NCI-H1694 treated with DMSO at 0.1 percent for 48 hours (cell line): ENCODE measurements around the gene GALNTL6.

Experiments
- DNase-seq: peaks from one replicate; lab custom pipeline; 2025; lab: John Stamatoyannopoulos, UW

GALNTL6 gene

GRCh38 chr4:172813359-172813923, 1000.2 kb downstream of the GALNTL6 start:
- DNase-seq = no peak

- DNase-seq = no peak
These were observed 1002.4 kb downstream of the GALNTL6 start for GRCh38 chr4:172815499-172816164.

DNA sequence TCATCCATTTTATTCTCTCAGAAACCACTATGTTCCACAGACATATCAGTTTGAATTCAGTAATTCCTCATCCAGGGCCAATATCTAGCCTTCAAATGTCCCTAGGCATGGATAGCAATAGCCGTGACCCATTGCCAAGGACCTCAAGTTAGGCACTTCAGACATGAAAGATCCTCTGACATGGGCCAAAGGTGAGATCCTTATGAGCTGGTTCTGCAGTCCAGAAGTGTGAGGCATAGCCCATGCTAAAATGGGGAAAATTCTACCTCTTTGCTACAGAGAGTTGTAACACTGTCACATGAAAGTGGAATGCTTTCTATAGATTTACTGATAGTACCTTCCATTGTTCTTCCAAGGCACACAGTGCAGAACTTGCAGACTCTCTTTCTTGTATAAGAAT, 1005.7 kb downstream of the GALNTL6 start:
- no peak for DNase-seq

- no peak for DNase-seq
These were observed 1006.1 kb downstream of the GALNTL6 start for GRCh38 chr4:172819353-172819752.

DNA sequence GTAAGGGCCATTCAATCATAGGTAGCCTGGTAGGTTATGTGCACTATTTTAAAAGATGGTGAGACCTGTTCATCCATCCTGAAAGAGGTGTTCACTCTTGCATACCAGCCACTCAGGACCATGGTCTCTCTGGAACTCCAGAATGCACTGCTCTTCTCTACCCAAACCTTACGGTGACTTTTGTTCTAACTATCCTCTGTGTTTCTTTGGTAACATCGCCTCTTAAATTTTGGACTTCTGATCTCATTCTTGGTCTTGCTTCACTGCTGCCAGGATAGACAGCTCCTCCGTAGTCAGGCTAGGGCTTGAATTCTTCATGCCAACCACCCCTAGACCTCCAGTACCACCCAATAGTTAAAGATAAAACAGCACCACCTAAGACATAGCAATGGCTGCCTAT, 1009.1 kb downstream of the GALNTL6 start:
- DNase-seq = no peak

GRCh38 chr4:172826346-172826745, 1013.1 kb downstream of the GALNTL6 start:
- no peak for DNase-seq

GRCh38 chr4:172826861-172827260, 1013.7 kb downstream of the GALNTL6 start:
- DNase-seq = no peak

DNA sequence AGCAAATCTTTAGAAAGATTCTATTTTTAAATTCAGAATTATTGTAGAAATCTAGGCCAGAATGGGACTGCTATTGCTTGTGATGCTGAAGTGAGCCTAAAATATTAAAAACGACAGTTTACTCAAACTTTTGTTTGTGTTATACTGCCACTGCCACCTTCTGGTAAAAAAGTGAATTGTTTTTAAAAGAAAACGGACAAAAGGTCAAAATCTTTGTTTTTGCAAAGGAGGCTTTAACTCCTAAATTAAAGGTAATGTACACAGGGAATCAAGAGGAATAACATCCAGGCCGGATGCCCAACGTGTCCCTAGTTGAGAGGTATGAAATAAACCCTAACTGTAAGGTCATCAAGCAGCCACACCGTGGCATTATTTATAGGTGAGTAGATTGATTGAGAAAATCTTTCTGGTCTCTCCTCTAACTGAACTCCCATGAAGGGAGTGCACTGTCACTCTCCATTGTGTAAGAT, 1017.1 kb downstream of the GALNTL6 start:
- no peak for DNase-seq

DNA sequence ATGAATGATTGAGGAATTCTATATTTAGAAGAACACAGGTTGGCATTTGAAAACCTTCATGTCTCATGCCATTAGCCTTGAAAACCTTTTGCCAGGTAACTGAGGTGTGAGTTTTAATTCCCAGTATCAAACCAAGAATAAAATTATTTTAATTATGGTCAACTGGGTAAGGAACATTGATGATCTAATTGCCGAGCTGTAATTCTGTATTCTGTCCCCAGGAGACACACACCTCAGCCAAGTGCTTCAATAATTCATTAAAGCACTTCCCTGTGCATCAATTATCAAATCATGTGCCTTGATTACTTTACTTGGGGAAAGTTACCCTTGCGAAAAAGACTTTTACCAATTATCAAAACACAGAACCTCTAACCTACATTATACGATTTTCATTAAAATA, 1023.5 kb downstream of the GALNTL6 start:
- no peak for DNase-seq

GRCh38 chr4:172838111-172838510, 1024.9 kb downstream of the GALNTL6 start:
- DNase-seq = no peak

GRCh38 chr4:172838943-172839342, 1025.7 kb downstream of the GALNTL6 start:
- DNase-seq = no peak

GRCh38 chr4:172842779-172843178, 1029.6 kb downstream of the GALNTL6 start:
- no peak for DNase-seq

DNA sequence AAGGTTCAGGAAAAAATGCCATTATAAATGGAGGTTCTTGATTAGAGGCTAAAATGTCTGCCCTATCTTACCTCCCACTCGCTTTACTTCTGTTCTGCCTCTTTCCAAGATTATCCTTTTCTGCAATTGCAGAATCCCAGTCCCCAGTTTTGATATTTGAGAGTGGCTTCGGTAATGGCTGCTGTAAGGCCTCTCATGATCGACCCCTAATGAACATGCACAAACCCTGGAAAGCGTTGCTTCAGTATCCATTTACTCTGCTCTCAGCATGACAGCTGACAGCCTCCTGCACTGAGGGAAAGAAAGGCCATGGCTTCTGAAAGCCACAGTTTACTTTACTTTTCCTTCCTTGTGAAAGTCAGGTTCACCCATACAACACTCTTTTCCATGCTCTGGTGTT, 1030.0 kb downstream of the GALNTL6 start:
- DNase-seq = no peak

- no peak for DNase-seq
These were observed 1031.4 kb downstream of the GALNTL6 start for GRCh38 chr4:172844556-172844955.

DNA sequence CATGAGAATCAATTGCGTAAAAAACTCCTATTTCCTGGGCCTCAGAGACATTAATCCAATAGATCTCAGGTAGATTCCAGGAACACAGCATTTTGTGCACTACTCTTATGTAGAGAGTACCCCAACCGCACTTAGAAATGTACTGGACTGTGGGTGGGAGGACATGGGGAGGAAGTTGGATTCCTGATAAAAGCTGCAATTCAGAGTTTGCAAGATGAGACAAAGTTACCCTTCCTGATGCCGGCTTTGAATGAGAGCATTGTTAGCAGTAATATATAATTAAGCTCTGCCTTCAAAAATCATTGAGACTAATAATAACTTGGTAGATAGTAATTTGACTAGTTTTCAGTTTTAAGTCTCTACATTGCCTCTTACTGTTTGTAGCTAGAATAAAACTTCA, 1032.1 kb downstream of the GALNTL6 start:
- no peak for DNase-seq

- no peak for DNase-seq
These were observed 1037.6 kb downstream of the GALNTL6 start for GRCh38 chr4:172850838-172851237.

DNA sequence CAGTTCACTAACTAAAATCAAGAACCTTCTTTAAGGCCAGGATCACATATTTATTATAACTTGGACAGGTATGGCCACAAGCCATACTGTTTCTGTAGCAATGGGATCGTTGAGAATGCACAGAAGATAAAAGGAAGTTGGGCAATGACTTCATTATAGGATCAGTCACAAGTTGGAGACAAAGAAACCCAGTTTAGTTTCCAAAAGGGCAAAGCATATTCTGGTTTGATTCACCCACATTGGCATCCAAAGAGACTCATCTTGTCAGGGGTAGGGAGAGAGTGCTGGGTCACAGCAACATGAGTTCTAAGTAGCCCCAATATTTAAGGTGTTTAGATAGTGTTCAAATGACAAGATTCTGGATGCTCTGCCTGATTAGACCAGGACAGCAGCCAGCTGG, 1038.3 kb downstream of the GALNTL6 start:
- DNase-seq = no peak

GRCh38 chr4:172857026-172857425, 1043.8 kb downstream of the GALNTL6 start:
- DNase-seq = no peak

GRCh38 chr4:172858731-172859230, 1045.6 kb downstream of the GALNTL6 start:
- no peak for DNase-seq

DNA sequence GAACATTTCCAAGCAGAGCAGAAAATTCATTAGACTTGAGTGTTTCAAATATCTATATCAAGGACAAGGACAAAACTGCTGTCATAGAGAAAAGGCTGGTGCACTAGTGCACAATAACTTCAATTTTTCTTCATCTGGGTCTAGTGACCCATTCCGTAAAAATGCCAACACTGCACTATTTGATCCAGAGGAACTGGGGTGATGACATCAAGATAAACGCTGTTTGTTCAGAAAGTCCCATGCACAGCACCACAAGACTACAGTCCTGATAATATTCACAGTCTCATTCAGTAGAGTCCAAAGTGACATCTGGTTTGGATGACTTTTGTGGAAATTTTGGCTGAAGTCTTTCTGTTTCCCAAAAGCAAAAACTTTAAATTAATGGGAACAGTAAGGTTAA, 1051.9 kb downstream of the GALNTL6 start:
- DNase-seq = no peak

GRCh38 chr4:172865531-172866127, 1052.4 kb downstream of the GALNTL6 start:
- no peak for DNase-seq

DNA sequence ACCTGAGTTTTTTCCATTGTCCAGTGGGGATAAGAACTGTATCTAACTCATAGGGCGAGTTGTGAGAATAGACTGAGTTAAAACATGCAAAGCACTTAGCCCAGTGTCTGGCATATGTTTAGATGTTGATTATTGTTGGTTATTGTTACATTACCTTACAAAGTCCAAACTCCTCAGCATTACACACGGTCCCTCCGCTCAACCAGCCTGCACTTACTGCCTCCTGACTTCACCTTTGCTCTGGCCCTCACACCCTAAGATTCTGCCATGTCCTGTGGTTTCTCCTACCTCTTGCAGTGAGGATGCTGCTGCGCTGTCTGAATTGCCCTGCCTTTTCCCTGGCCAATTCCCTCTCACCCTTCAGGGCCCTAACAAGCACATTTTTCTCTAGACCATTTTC, 1053.2 kb downstream of the GALNTL6 start:
- no peak for DNase-seq

GRCh38 chr4:172867835-172868234, 1054.6 kb downstream of the GALNTL6 start:
- no peak for DNase-seq
